ENCODE results near the gene REM2.
A peak's percentile ranks its signal among the peaks of the same experiment; 100 is the strongest.

Gene REM2

DNA sequence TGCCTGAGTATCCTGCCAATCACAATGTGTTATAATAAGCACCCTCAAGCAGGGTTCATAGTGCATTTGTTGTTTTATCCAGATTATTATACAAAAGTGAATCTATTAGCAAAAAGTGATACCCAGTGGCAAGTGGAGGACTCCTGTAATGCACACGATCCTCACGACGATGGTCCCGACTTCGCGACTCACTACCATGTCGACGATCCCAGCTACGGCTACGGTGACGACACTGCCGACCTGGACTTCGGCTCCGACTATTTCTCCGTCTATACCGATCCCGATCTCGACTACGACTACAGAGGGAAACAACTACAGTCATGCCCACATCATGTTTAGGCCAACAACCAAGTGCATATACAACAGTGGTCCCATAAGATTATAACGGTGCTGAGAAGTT lies 23.1 kb downstream of the REM2 start:
- H3K18ac ChIP-seq (ENCODE audit: low read depth in 1 of 2, low read length in 2 of 2), result no peak overlapping the region
- H3K27me3 ChIP-seq (ENCODE audit: control insufficient read depth in 1 of 2, insufficient read depth in 1 of 2, low read length in 2 of 2), result no peaks in the 10 kb centered on the region
- H3K4me1 ChIP-seq (ENCODE audit: control insufficient read depth, insufficient read depth, low read depth, low read length), result no peaks in the 10 kb centered on the region
- H2BK5ac ChIP-seq (ENCODE audit: low read depth, low read length, poor library complexity, severe bottlenecking), result no peak overlapping the region
- H4K8ac ChIP-seq (ENCODE audit: low read length), result no peak overlapping the region
- H3K27ac ChIP-seq (ENCODE audit: low read length, poor library complexity, severe bottlenecking), result no peak overlapping the region
- H3K14ac ChIP-seq (ENCODE audit: low read length in 2 of 2), result no peak overlapping the region
- H3K9me3 ChIP-seq (ENCODE audit: control insufficient read depth, low read length), result no peaks in the 10 kb centered on the region
- H2BK120ac ChIP-seq (ENCODE audit: low read depth, low read length), result no peak overlapping the region
- H3K4me3 ChIP-seq (ENCODE audit: insufficient read depth in 1 of 2, low read depth in 1 of 2, low read length in 2 of 2), result no peak overlapping the region
- no peak overlapping the region for H3K4ac ChIP-seq (ENCODE audit: low read depth in 1 of 2, low read length in 2 of 2)
- H4K91ac ChIP-seq (ENCODE audit: low read length), result no peak overlapping the region
- no peak overlapping the region for H3K9ac ChIP-seq (ENCODE audit: low read length)
- H3K36me3 ChIP-seq (ENCODE audit: control insufficient read depth in 1 of 2, insufficient read depth in 2 of 2, low read depth in 1 of 2, low read length in 2 of 2), result peaks cover 70 to 84% of the 10 kb centered on the region in 2 experiments
- peaks cover 15% of the 10 kb centered on the region for H3K79me1 ChIP-seq (replicated peaks; ENCODE audit: low read length, poor library complexity, severe bottlenecking)
- no peak for DNase-seq
- WGBS, result 98% methylated on average over 20 of the region's 20 CpGs
- no peak overlapping the region for H3K4me2 ChIP-seq (ENCODE audit: low read length, poor library complexity, severe bottlenecking)
- no peak overlapping the region for H2AFZ ChIP-seq (ENCODE audit: low read depth, low read length)
- no peak overlapping the region for H3K23ac ChIP-seq (ENCODE audit: low read length in 2 of 2)
- H2BK15ac ChIP-seq (ENCODE audit: low read depth, poor library complexity, severe bottlenecking), result no peak overlapping the region
- H2AK5ac ChIP-seq (ENCODE audit: low read length, severe bottlenecking), result no peak overlapping the region
- no peak overlapping the region for H2BK12ac ChIP-seq (ENCODE audit: low read length in 2 of 2)

DNA sequence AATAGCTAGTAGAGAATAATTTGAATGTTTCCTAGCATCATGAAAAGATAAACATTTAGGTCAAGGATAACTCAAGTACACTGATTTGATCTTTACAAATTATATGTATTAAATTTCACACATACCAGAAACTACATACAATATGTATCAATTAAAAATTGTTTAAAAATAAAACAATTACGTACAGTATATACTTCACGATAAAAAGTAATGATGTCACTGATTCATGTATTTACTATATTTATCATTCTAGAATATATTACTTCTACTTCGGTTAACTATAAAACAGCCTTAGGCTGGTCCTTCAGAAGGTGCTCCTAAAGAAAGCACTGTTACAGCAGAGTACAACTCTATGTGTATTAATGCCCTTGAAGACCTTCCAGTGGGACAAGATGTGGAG lies 24.4 kb downstream of the REM2 start:
- Histone ChIP-seq H3K27ac (ENCODE audit: low read length, poor library complexity, severe bottlenecking) (no peak overlapping the region), H3K27me3 (ENCODE audit: control insufficient read depth in 1 of 2, insufficient read depth in 1 of 2, low read length in 2 of 2) (no peaks in the 10 kb centered on the region), H3K4ac (ENCODE audit: low read depth in 1 of 2, low read length in 2 of 2) (no peak overlapping the region), H2BK120ac (ENCODE audit: low read depth, low read length) (no peak overlapping the region), H4K91ac (ENCODE audit: low read length) (no peak overlapping the region), H3K14ac (ENCODE audit: low read length in 2 of 2) (no peak overlapping the region), H3K4me3 (ENCODE audit: insufficient read depth in 1 of 2, low read depth in 1 of 2, low read length in 2 of 2) (no peak overlapping the region), H3K4me2 (ENCODE audit: low read length, poor library complexity, severe bottlenecking) (no peak overlapping the region), H2BK15ac (ENCODE audit: low read depth, poor library complexity, severe bottlenecking) (no peak overlapping the region), H3K79me1 (replicated peaks; ENCODE audit: low read length, poor library complexity, severe bottlenecking) (peaks cover 17% of the 10 kb centered on the region), H3K9ac (ENCODE audit: low read length) (no peak overlapping the region), H3K9me3 (ENCODE audit: control insufficient read depth, low read length) (no peaks in the 10 kb centered on the region), H2BK12ac (ENCODE audit: low read length in 2 of 2) (no peak overlapping the region), H4K8ac (ENCODE audit: low read length) (no peak overlapping the region), H3K23ac (ENCODE audit: low read length in 2 of 2) (no peak overlapping the region), H3K36me3 (ENCODE audit: control insufficient read depth in 1 of 2, insufficient read depth in 2 of 2, low read depth in 1 of 2, low read length in 2 of 2) (peaks cover 58 to 78% of the 10 kb centered on the region in 2 experiments), H2AFZ (ENCODE audit: low read depth, low read length) (no peak overlapping the region), H2AK5ac (ENCODE audit: low read length, severe bottlenecking) (no peak overlapping the region), H2BK5ac (ENCODE audit: low read depth, low read length, poor library complexity, severe bottlenecking) (no peak overlapping the region), H3K18ac (ENCODE audit: low read depth in 1 of 2, low read length in 2 of 2) (no peak overlapping the region), H3K4me1 (ENCODE audit: control insufficient read depth, insufficient read depth, low read depth, low read length) (no peaks in the 10 kb centered on the region)
- no peak for DNase-seq
- no CpG with 5 or more reads among the region's 3 CpGs for WGBS

DNA sequence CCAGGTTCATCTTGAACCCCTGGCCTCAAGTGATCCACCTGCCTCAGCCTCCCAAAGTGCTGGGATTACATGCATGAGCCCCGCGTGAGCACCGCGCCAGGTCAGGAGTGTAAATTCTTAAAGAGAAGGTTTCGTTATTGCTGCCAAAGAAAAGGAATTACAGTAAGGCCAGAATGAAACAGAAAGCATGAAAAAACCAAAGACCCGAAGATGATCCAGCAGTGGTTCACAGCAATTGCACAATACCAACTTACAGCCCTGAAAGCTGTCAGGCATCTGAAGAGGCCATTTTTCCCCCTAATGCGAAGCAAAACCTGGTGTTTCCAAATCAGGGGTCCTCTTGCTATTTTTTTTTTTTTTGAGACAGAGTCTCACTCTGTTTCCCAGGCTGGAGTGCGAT lies 25.6 kb downstream of the REM2 start:
- H3K79me1 ChIP-seq (replicated peaks; ENCODE audit: low read length, poor library complexity, severe bottlenecking), result peaks cover 12% of the 10 kb centered on the region
- H3K4me2 ChIP-seq (ENCODE audit: low read length, poor library complexity, severe bottlenecking), result no peak overlapping the region
- H3K27ac ChIP-seq (ENCODE audit: low read length, poor library complexity, severe bottlenecking), result no peak overlapping the region
- H3K4ac ChIP-seq (ENCODE audit: low read depth in 1 of 2, low read length in 2 of 2), result no peak overlapping the region
- DNase-seq, result peak; percentile 52
- no peak overlapping the region for H4K91ac ChIP-seq (ENCODE audit: low read length)
- no peak overlapping the region for H4K8ac ChIP-seq (ENCODE audit: low read length)
- H2BK120ac ChIP-seq (ENCODE audit: low read depth, low read length), result no peak overlapping the region
- H3K36me3 ChIP-seq (ENCODE audit: control insufficient read depth in 1 of 2, insufficient read depth in 2 of 2, low read depth in 1 of 2, low read length in 2 of 2), result peaks cover 49 to 68% of the 10 kb centered on the region in 2 experiments
- peak overlapping the region; percentile 27 for H3K9ac ChIP-seq (ENCODE audit: low read length)
- no peak overlapping the region for H2AK5ac ChIP-seq (ENCODE audit: low read length, severe bottlenecking)
- no peak overlapping the region for H2BK5ac ChIP-seq (ENCODE audit: low read depth, low read length, poor library complexity, severe bottlenecking)
- H3K18ac ChIP-seq (ENCODE audit: low read depth in 1 of 2, low read length in 2 of 2), result no peak overlapping the region
- no peak overlapping the region for H2BK12ac ChIP-seq (ENCODE audit: low read length in 2 of 2)
- no peak overlapping the region for H2BK15ac ChIP-seq (ENCODE audit: low read depth, poor library complexity, severe bottlenecking)
- no peaks in the 10 kb centered on the region for H3K4me1 ChIP-seq (ENCODE audit: control insufficient read depth, insufficient read depth, low read depth, low read length)
- no peaks in the 10 kb centered on the region for H3K9me3 ChIP-seq (ENCODE audit: control insufficient read depth, low read length)
- no peak overlapping the region for H3K14ac ChIP-seq (ENCODE audit: low read length in 2 of 2)
- no peaks in the 10 kb centered on the region for H3K27me3 ChIP-seq (ENCODE audit: control insufficient read depth in 1 of 2, insufficient read depth in 1 of 2, low read length in 2 of 2)
- H2AFZ ChIP-seq (ENCODE audit: low read depth, low read length), result no peak overlapping the region
- WGBS, result 98% methylated on average over 8 of the region's 8 CpGs
- H3K4me3 ChIP-seq (ENCODE audit: insufficient read depth in 1 of 2, low read depth in 1 of 2, low read length in 2 of 2), result no peak overlapping the region
- H3K23ac ChIP-seq (ENCODE audit: low read length in 2 of 2), result no peak overlapping the region

DNA sequence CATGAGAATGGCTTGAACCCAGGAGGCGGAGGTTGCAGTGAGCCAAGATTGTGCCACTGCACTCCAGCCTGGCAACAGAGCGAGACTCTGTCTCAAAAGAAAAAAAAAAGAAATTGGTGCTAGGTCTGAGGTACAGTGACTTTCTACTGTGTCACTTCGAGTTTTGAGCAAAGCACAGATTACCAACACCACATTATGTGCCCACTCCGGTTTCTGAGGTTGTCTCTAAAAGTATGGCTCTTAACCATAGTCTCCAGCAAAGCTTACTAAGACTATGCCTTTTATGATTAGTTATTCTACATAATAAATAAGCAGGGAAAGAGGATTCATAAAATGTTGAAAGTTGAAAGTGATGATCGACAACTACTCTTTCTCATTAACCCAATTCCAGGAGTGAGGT lies 27.9 kb downstream of the REM2 start:
- Histone ChIP-seq H3K9me3 (ENCODE audit: control insufficient read depth, low read length) (no peaks in the 10 kb centered on the region), H2BK5ac (ENCODE audit: low read depth, low read length, poor library complexity, severe bottlenecking) (no peak overlapping the region), H3K9ac (ENCODE audit: low read length) (no peak overlapping the region), H3K4me3 (ENCODE audit: insufficient read depth in 1 of 2, low read depth in 1 of 2, low read length in 2 of 2) (no peak overlapping the region), H3K18ac (ENCODE audit: low read depth in 1 of 2, low read length in 2 of 2) (no peak overlapping the region), H2AFZ (ENCODE audit: low read depth, low read length) (no peak overlapping the region), H3K27ac (ENCODE audit: low read length, poor library complexity, severe bottlenecking) (no peak overlapping the region), H4K8ac (ENCODE audit: low read length) (no peak overlapping the region), H3K27me3 (ENCODE audit: control insufficient read depth in 1 of 2, insufficient read depth in 1 of 2, low read length in 2 of 2) (no peaks in the 10 kb centered on the region), H3K4me2 (ENCODE audit: low read length, poor library complexity, severe bottlenecking) (no peak overlapping the region), H4K91ac (ENCODE audit: low read length) (no peak overlapping the region), H3K14ac (ENCODE audit: low read length in 2 of 2) (no peak overlapping the region), H2BK12ac (ENCODE audit: low read length in 2 of 2) (no peak overlapping the region), H3K79me1 (replicated peaks; ENCODE audit: low read length, poor library complexity, severe bottlenecking) (peaks cover 11% of the 10 kb centered on the region), H3K4ac (ENCODE audit: low read depth in 1 of 2, low read length in 2 of 2) (no peak overlapping the region), H2BK15ac (ENCODE audit: low read depth, poor library complexity, severe bottlenecking) (no peak overlapping the region), H3K36me3 (ENCODE audit: control insufficient read depth in 1 of 2, insufficient read depth in 2 of 2, low read depth in 1 of 2, low read length in 2 of 2) (peaks cover 36 to 50% of the 10 kb centered on the region in 2 experiments), H2BK120ac (ENCODE audit: low read depth, low read length) (no peak overlapping the region), H3K4me1 (ENCODE audit: control insufficient read depth, insufficient read depth, low read depth, low read length) (no peaks in the 10 kb centered on the region), H2AK5ac (ENCODE audit: low read length, severe bottlenecking) (no peak overlapping the region), H3K23ac (ENCODE audit: low read length in 2 of 2) (no peak overlapping the region)
- WGBS, result 100% methylated on average over 4 of the region's 5 CpGs
- no peak for DNase-seq
